HepG2 (cell line): Measurements from ENCODE around the gene FPGS. TPM values are rescaled to one million over a fixed set of nuclear protein-coding genes. Genes with fewer than 3 reads are reported as not detected.

Experiments
- ATAD3A ChIP-seq: sonication (generic); formaldehyde crosslinking; IDR thresholded peaks from 2 replicates; pipeline ENCODE4 v1.4.0; 2020; ENCODE audit warnings: missing genetic modification reagents
- CCAR2 ChIP-seq: fragments of 200-400 bp; formaldehyde crosslinking; optimal IDR thresholded peaks from 2 replicates; pipeline ENCODE3; 2018; ENCODE audit warnings: low read depth, mild to moderate bottlenecking, low read length, moderate library complexity
- CHD2 ChIP-seq: IDR thresholded peaks from 2 replicates; pipeline ENCODE4 v1.6.1; 2011; ENCODE audit warnings: low read depth, low read length, improper control_type of control experiment
- CSRNP2 ChIP-seq: sonication (generic); formaldehyde crosslinking; conservative IDR thresholded peaks from 2 replicates; pipeline ENCODE4 v1.8.0; 2022; ENCODE audit warnings: low read depth, missing genetic modification reagents
- IKZF1 ChIP-seq: fragments of 450-650 bp; IDR thresholded peaks from 2 replicates; pipeline ENCODE4 v1.7.1; 2016
- JDP2 ChIP-seq: sonication (generic); formaldehyde crosslinking; IDR thresholded peaks from 2 replicates; pipeline ENCODE4 v1.8.1; 2022; ENCODE audit warnings: missing genetic modification reagents, borderline replicate concordance
- JUNB ChIP-seq: sonication (generic); formaldehyde crosslinking; IDR thresholded peaks from 2 replicates; pipeline ENCODE4 v1.8.0; 2022; ENCODE audit warnings: missing genetic modification reagents, mild to moderate bottlenecking, borderline replicate concordance
- KLF16 ChIP-seq, 2 experiments: sonication (generic) in 1 of 2; formaldehyde crosslinking in 1 of 2; IDR thresholded peaks; 2 replicates each; pipeline versions ENCODE4 v1.6.1 to v1.8.0; 2016 to 2023; ENCODE audit warnings: missing genetic modification reagents in 2 of 2, missing compliant biosample characterization in 1 of 2
- MTA3 ChIP-seq: sonication (generic); formaldehyde crosslinking; IDR thresholded peaks from 2 replicates; pipeline ENCODE4 v1.4.0; 2020; ENCODE audit warnings: missing genetic modification reagents
- NCOA2 ChIP-seq: sonication (generic); formaldehyde crosslinking; IDR thresholded peaks from 2 replicates; pipeline ENCODE4 v1.8.0; 2022; ENCODE audit warnings: inconsistent platforms
- NCOA5 ChIP-seq: sonication (generic); formaldehyde crosslinking; IDR thresholded peaks from 2 replicates; pipeline ENCODE4 v1.4.0; 2020; ENCODE audit warnings: missing genetic modification reagents
- NFKBIZ ChIP-seq: IDR thresholded peaks from 2 replicates; pipeline ENCODE4 v1.6.1; 2018; ENCODE audit warnings: missing genetic modification reagents, missing compliant biosample characterization
- NR3C1 ChIP-seq: sonication (generic); formaldehyde crosslinking; IDR thresholded peaks from 2 replicates; pipeline ENCODE4 v1.4.0; 2020; ENCODE audit warnings: missing genetic modification reagents
- POLR2A ChIP-seq, 2 experiments: IDR thresholded peaks; 2 replicates each; pipeline ENCODE4 v1.6.1; 2011; ENCODE audit warnings: low read depth in 2 of 2, low read length in 2 of 2, mild to moderate bottlenecking in 1 of 2, moderate library complexity in 1 of 2; ENCODE audit not compliant: insufficient read depth in 1 of 2
- SPEN ChIP-seq: sonication (generic); formaldehyde crosslinking; IDR thresholded peaks from 2 replicates; pipeline ENCODE4 v1.5.1; 2020; ENCODE audit warnings: low read depth, mild to moderate bottlenecking, missing genetic modification reagents
- TFDP2 ChIP-seq: sonication (generic); formaldehyde crosslinking; IDR thresholded peaks from 2 replicates; pipeline ENCODE4 v1.4.0; 2020; ENCODE audit warnings: missing genetic modification reagents
- TRIM22 ChIP-seq: fragments of 450-650 bp; IDR thresholded peaks from 2 replicates; pipeline ENCODE4 v1.6.1; 2017
- XBP1 ChIP-seq: sonication (generic); formaldehyde crosslinking; IDR thresholded peaks from 2 replicates; pipeline ENCODE4 v1.5.0; 2020; ENCODE audit warnings: missing genetic modification reagents
- ZIK1 ChIP-seq: sonication (generic); formaldehyde crosslinking; IDR thresholded peaks from 2 replicates; pipeline ENCODE4 v1.5.0; 2020; ENCODE audit warnings: mild to moderate bottlenecking, low read depth, missing genetic modification reagents, borderline replicate concordance
- ZNF230 ChIP-seq: sonication (generic); formaldehyde crosslinking; IDR thresholded peaks from 2 replicates; pipeline ENCODE4 v1.4.0; 2020; ENCODE audit warnings: mild to moderate bottlenecking, missing genetic modification reagents
- ZNF24 ChIP-seq: fragments of 450-650 bp; IDR thresholded peaks from 2 replicates; pipeline ENCODE4 v1.6.1; 2017; ENCODE audit warnings: antibody characterized with exemption, mild to moderate bottlenecking
- ZNF264 ChIP-seq: sonication (generic); formaldehyde crosslinking; IDR thresholded peaks from 2 replicates; pipeline ENCODE4 v1.4.0; 2020; ENCODE audit warnings: missing genetic modification reagents
- ZNF441 ChIP-seq: sonication (generic); formaldehyde crosslinking; IDR thresholded peaks from 2 replicates; pipeline ENCODE4 v1.7.0; 2021; ENCODE audit warnings: missing genetic modification reagents, borderline replicate concordance
- ZNF530 ChIP-seq: sonication (generic); formaldehyde crosslinking; IDR thresholded peaks from 2 replicates; pipeline ENCODE4 v1.5.0; 2020; ENCODE audit warnings: low read depth, mild to moderate bottlenecking, missing genetic modification reagents
- ZNF572 ChIP-seq: sonication (generic); formaldehyde crosslinking; IDR thresholded peaks from 2 replicates; pipeline ENCODE4 v1.5.1; 2020; ENCODE audit warnings: mild to moderate bottlenecking, missing genetic modification reagents
- ZNF879 ChIP-seq: sonication (generic); formaldehyde crosslinking; IDR thresholded peaks from 2 replicates; pipeline ENCODE4 v1.8.1; 2023; ENCODE audit warnings: missing genetic modification reagents
- polyA plus RNA-seq, 8 experiments: library from polyadenylated mRNA; depleted of rRNA in 3 of 8; stranded (reverse) in 7 of 8; unstranded in 1 of 8; fragments of >200 nt; fragmentation: Illumina TruSeq in 4 of 8; extraction: Trizol in 4 of 8; gene quantifications; 2 replicates each; pipeline versions ENCODE4 v1.2.1 to v1.2.3, GENCODE V29; 2011 to 2016; ENCODE audit warnings: low read depth in 4 of 8, missing spikeins in 1 of 8, mixed read lengths in 1 of 8; ENCODE audit not compliant: insufficient read depth in 1 of 8
- total RNA-seq, 5 experiments: library from RNA; depleted of rRNA; stranded (reverse); fragments of >200 nt; fragmentation: Illumina TruSeq; extraction: Trizol; gene quantifications; 2 replicates each; pipeline ENCODE4 v1.2.3, GENCODE V29; 2016; ENCODE audit warnings: low read depth in 1 of 5
- TF ChIP-seq, protein P1 (sequence below): IDR thresholded peaks from 2 replicates; pipeline ENCODE4 v1.6.1; 2016; ENCODE audit warnings: low read depth, control low read depth

Gene FPGS
- total and polyA plus RNA-seq, 2 of the 13 experiments (the other 11 are each of a cell fraction or from before 2014, with no cell fraction given) = 35.6 to 36.8 TPM

DNA sequence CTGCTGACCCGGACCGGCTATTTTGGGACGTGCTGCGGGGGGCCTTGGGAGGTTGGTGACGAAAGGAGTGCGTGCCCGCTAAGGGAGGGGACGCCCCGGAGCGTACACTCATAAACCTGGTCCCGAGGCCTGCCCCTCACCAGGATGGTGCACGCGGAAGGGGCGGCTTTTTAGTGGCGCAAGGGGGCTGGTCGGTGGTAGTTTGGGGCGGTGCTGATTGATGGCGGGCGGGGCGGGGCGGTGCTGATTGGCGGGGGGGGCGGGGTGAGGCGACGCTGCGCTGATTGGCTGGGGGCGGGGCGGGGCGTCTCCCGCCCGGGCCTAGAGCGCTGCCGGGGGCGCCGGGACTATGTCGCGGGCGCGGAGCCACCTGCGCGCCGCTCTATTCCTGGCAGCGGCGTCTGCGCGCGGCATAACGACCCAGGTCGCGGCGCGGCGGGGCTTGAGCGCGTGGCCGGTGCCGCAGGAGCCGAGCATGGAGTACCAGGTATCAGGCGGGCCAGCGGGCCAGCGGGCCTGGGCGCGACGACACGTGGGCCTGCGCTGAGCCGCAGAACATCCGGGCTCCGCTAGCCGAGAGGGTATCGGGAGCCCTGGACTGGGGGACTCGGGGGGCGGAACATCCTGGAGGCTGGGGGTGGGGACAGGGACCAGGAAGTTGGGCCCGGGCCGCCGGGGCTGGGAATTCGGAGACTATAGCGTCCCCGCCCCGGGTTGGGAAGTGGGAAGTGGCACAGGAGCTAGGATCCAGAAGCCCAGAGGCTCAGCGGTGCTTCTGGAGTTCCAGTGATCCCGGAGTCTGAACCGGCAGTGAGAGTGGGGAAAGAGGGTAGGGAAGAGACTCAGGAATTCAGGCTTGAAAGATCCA, at the start of gene FPGS (continued):
- no peak for TF ChIP-seq CCAR2
- TF ChIP-seq ZNF230 (CRISPR knock-in tag) = 0 out of 2 replicates have a peak, but pooled peaks have one; percentile 78
- no peak for TF ChIP-seq JDP2 (CRISPR knock-in tag)
- no peak for TF ChIP-seq JUNB
- no peak for TF ChIP-seq TRIM22
- no peak for TF ChIP-seq ZNF24
- TF ChIP-seq NCOA2 (CRISPR knock-in tag) = no peak; the same call in 1 of the 2 replicates
- TF ChIP-seq XBP1 (CRISPR knock-in tag) = no peak; the same call in 1 of the 2 replicates
- TF ChIP-seq NCOA5 (CRISPR knock-in tag) = no peak
- TF ChIP-seq ZIK1 = peak; percentile 81
- no peak for TF ChIP-seq CSRNP2 (CRISPR knock-in tag)
- TF ChIP-seq ZNF530 (CRISPR knock-in tag) = no peak
- TF ChIP-seq MTA3 = no peak
- peak; percentile 95 for TF ChIP-seq SPEN (CRISPR knock-in tag)
- no peak for TF ChIP-seq IKZF1
- TF ChIP-seq POLR2A (IDR thresholded peaks at IDR 0.05; ENCODE audit: insufficient read depth in 1 of 2, low read depth in 2 of 2, low read length in 2 of 2) = peak; percentile 67 to 72
- TF ChIP-seq KLF16 (CRISPR knock-in tag; IDR thresholded peaks at IDR 0.05) = peak in 1 of 2 experiments; percentile 64; a peak in 1 of 4 replicates
- TF ChIP-seq NR3C1 (CRISPR knock-in tag) = no peak
- TF ChIP-seq ZNF879 (CRISPR knock-in tag) = no peak
- peak; percentile 62; the same call in 1 of the 2 replicates for TF ChIP-seq TFDP2 (CRISPR knock-in tag)
- TF ChIP-seq ZNF572 = 0 out of 2 replicates have a peak, but pooled peaks have one; percentile 57
- no peak for TF ChIP-seq ATAD3A (CRISPR knock-in tag)
- peak; percentile 38; the same call in 1 of the 2 replicates for TF ChIP-seq CHD2
- no peak for TF ChIP-seq ZNF264 (CRISPR knock-in tag)
- peak; percentile 16; the same call in 1 of the 2 replicates for TF ChIP-seq ZNF441
- TF ChIP-seq, protein P1, sequence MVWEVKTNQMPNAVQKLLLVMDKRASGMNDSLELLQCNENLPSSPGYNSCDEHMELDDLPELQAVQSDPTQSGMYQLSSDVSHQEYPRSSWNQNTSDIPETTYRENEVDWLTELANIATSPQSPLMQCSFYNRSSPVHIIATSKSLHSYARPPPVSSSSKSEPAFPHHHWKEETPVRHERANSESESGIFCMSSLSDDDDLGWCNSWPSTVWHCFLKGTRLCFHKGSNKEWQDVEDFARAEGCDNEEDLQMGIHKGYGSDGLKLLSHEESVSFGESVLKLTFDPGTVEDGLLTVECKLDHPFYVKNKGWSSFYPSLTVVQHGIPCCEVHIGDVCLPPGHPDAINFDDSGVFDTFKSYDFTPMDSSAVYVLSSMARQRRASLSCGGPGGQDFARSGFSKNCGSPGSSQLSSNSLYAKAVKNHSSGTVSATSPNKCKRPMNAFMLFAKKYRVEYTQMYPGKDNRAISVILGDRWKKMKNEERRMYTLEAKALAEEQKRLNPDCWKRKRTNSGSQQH (CRISPR knock-in tag) = no peak; the same call in 1 of the 2 replicates
- TF ChIP-seq NFKBIZ (CRISPR knock-in tag) = no peak
